ENCODE data around the gene RND3.

RND3 gene

DNA sequence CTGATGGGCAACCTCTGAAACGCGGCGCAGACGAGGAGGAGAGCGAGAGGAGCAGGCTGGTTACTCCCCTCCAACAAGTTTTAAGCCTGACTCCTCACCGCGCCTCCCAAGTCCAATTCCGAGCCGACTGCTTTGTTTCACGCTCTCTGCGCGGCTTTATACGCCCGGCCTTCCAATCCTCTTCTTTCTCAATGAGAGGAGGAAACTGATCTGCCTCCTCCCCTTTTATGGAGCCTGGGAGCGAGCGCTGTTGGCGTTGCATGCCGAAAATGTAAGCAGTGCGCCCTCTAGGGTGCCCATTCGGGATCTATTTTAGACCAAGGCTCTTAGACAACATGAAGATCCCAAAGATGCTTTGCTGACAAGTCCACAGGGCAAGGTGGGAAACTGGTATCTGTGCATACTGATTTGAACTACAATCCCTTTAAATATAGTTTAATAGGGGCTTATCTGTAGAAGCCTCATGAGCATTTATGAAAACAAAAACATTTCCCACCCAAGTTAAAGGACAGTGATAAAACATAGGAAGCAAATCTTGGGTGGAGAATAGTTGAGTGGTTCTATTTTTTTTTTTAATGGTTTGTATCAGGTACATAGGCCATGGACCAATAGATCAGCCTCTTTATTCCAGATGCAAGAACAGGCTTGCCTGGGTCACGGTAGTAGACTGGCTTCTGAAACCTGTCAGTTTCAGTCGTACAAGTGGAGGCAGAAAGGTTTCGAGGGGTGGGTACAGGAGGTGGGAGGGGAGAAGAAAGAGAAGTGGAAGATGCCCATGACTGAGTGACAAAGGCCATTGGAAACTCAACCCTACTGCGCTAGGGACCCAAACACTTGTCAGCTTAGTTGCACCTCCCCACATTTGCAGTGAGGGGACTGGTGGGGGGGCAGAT is at the start of gene RND3:
Gene RND3 (minus strand): TSS at position 131 of the 893 bp plus-strand sequence. CDS start 250 bp downstream, outside the sequence.
- in situ Hi-C loops (cut with MboI; ENCODE audit: low sequenced_read_pairs) = no loop called here

DNA sequence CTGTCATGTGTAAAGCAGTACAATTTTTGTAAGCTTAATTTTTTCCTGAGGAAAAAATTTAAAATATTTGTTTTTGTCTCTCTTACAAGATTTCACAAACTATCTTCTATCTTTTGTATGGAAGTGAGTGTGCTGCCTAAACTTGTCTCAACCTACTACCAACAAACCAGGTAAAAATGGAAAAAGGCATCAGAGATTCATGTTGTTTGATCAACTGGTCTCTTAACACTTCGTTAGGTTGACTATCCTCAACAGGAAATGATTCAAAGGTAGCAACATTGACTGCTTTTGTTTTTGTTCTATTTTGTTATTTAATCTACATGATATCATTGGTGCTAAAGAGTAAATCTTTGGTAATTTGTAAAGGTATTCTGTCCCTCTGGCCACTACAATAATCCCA is 47.7 kb upstream of the RND3 start:
- in situ Hi-C loops (cut with MboI; ENCODE audit: low sequenced_read_pairs) = no loop called here

DNA sequence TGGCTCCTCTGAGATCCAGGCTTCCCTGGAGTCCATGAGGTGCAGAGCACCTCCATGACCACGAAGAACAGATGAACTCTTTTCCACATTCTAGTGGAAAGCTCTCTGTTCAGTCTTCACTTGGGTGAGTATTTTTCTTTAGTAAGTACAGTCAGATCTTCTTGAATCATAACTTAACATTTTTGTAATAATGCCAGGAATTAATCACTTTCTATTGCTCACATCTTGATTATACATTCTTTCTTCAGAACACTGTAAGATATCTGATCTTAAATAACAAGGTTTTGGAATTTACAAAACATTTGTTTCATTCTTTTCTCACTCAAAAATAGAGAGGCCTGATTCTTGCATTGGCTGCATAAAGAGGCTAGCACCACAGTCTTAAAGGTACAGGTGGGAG is 45.4 kb upstream of the RND3 start:
- in situ Hi-C loops (cut with MboI; ENCODE audit: low sequenced_read_pairs) = no loop called here

GRCh38 chr2:150532020-150532419 is 44.6 kb upstream of the RND3 start:
- in situ Hi-C loops (cut with MboI; ENCODE audit: low sequenced_read_pairs) = no loop called here

- in situ Hi-C loops (cut with MboI; ENCODE audit: low sequenced_read_pairs) = no loop called here
These were observed 44.1 kb upstream of the RND3 start for GRCh38 chr2:150531591-150531990.

DNA sequence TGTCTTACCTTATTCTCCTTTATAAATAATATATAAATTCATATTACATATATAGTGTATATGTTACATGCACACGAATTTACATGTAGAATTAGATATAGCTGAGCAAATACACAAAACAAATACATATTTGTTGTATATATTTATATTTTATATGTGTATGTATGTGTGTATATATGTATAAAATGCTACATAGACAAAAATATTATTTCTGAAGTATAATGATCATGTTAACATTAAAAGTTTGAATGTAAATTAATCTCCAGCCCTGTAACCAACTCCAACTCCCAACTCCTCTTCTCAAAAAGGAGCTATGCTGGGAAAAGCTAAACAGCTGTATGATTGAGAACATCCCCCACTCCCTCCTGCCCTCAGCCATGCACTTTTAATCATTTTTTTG is 42.7 kb upstream of the RND3 start:
- in situ Hi-C loops (cut with MboI; ENCODE audit: low sequenced_read_pairs) = no loop called here

GRCh38 chr2:150528861-150529801 is 41.7 kb upstream of the RND3 start:
- in situ Hi-C loops (cut with MboI; ENCODE audit: low sequenced_read_pairs) = no loop called here

DNA sequence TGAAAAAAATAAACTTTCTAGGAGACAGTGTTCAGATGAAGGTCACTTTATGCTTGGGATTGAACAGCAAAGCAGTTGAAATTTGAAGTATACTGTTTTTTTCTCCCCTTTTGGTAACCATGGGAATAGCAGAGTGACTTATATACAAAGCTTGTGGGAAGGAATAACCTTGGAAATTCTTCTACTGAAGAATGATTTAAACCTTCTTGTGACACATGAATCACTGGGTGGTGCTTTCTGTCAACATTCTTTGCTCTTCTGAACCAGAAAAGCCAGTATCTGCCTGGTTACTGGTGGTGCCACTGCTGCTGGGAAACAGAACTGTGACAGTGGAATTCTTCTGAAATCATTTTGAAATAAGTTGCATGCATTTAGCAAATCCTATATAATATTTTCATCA is 39.4 kb upstream of the RND3 start:
- in situ Hi-C loops (cut with MboI; ENCODE audit: low sequenced_read_pairs) = no loop called here

DNA sequence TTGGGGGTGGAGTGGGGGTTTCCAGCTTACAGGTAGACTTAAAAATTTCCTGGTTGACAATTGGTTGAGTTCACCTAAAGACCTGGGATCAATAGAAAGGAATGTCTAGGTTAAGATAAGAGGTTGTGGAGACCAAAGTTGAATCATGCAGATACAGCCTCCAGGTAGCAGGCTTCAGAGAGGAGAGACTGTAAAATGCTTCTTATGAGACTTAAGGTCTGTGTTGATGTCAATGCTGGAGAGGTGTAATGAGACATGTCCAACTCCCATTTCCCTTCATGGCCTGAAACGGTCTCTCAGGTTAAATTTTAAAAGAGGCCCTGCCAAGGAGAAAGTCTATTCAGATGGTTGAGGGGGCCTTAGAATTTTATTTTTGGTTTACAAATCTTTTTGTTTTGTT is 38.5 kb upstream of the RND3 start:
- in situ Hi-C loops (cut with MboI; ENCODE audit: low sequenced_read_pairs) = no loop called here

DNA sequence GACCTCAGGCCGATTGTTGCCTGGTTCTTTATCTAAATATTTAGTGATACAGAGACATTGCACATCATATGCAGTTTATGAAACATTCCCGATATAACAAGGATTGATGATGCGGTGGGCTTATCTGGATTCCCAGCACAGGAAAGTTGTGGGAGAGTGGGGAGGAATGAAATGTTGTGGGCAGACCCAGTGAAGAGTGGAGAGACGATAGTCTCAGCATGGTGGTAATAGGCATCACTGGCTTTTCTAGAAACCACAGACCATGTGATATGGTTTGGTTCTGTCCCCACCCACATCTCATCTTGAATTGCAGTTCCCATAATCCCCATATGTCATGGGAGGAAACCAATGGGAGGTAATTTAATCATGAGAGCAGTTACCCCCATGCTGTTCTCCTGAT is 34.8 kb upstream of the RND3 start:
- in situ Hi-C loops (cut with MboI; ENCODE audit: low sequenced_read_pairs) = no loop called here

DNA sequence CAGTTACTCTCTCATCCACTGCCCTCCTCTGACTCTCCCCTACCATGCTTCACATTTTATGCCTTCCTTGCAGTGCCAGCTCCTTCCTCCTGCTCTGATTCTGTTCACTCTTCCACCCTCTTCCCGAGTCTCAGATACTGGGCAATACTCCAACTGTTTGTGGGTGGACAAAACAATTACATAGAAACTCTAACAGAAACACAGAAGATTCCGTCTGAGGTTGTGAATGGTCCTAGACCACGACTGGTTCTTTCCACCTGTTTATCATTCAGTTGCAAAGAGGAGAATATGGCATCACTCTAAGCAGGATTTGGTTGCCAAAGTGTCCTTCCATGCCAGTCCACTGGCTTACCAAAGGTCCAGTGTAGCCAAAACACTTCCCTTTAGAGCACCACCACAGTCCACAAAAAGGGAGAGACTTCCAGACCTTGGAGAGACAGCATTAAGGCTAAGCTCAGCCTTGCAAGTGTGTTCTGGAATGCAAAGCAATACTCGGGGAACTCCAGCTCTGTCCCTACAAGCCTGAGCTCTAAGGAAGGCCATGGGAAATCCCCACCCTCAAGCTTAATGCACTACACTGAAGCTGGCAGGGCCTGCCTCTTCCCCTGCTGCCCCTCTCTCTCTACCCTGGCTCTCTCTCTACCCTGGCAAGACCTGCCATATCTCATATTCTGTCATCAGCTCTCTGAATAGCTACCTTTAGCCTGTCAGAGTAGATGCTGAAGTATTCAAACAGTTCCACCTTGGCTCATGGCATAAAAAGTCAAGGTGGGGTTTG is 33.6 kb upstream of the RND3 start:
- in situ Hi-C loops (cut with MboI; ENCODE audit: low sequenced_read_pairs) = no loop called here

DNA sequence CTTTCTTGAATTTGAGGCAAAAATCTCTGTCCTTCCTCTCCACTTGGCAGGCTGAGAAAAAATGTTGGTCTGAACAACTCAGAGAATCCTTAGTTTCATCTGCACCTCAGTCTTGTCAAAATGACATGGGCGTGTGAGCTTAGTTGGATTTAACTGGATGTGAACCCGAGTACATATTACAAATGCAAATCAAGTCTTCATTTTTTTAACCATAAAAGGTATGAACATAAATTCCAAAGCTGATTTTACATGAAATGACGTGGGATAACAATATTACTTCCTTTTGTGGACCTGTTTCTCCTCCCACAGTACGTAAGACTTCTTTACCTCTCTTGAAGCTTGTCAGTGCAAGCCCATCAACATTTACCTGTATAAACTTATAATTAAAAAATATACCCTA is 32.6 kb upstream of the RND3 start:
- in situ Hi-C loops (cut with MboI; ENCODE audit: low sequenced_read_pairs) = no loop called here

DNA sequence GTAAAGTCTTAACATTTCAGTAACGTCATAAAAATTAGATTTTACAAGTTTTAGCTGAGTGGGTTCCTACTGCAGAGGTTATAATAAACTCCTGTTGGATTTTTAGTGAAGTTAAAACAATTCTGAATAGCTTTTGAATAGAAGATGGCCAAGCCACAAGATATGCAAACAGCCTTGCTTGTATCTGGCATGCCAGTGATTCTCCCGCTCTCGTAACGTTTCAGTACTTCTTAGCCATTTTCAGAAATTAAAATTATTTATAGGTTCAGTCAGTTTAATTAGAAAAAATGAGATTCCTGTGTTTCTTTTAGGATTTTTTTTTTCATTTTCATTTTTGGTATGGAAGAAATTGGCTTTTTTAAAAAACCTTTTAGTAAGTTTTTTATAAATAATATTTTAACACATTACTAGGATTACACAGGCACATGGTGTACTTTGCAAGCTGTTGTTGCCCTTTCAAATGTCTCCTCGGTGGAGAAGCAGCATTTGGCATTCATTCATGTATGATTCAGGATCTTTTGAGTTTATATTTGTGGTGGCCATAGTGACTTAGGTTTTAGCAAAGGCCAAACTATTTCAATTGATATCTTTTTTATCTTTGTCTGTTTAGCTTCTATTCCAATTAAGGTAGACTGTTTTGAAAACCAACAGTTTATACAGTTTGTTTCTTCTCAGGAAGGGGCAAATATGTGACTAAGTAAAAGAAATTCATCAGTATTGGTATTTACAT is 30.6 kb upstream of the RND3 start:
- in situ Hi-C loops (cut with MboI; ENCODE audit: low sequenced_read_pairs) = no loop called here

DNA sequence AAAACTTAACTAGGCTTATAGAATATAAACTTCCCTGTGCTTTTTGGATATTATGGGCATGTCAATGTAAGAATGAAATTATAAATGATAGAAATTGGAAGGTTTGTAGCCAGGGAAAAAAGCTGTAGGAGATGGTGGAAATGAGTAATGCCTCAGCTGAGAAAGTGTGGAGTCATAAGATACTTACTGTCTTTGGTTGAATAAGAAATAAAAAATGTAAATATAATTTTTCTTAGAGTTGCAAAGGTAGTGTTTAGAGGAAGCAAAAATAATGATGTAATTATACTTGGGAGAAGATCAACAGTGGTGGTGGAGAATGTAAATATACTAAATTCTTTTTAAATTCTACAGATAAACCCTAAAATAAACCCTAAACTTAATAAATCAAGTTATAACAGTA is 26.2 kb upstream of the RND3 start:
- in situ Hi-C loops (cut with MboI; ENCODE audit: low sequenced_read_pairs) = no loop called here

GRCh38 chr2:150508497-150509137 is 21.1 kb upstream of the RND3 start:
- in situ Hi-C loops (cut with MboI; ENCODE audit: low sequenced_read_pairs) = no loop called here

DNA sequence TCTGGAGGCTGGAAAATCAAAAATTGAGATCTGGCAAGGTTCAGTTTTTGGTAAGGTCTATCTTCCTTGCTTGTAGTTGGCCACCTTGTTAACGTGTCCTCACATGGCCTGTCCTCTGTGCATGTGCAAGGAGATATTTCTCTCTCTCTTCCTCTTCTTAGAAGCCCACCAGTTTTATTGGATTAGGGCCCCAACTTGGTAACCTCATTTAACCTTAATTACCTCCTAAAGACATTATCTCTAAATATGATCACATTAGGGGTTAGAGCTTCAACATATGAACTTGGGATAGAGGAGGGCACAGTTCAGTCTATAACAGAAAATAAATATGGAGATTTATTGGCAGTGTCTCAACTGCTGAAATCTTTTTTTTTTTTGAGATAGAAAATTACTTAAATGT is 19.6 kb upstream of the RND3 start:
- in situ Hi-C loops (cut with MboI; ENCODE audit: low sequenced_read_pairs) = no loop called here

GRCh38 chr2:150505178-150505577 is 17.7 kb upstream of the RND3 start:
- in situ Hi-C loops (cut with MboI; ENCODE audit: low sequenced_read_pairs) = no loop called here

DNA sequence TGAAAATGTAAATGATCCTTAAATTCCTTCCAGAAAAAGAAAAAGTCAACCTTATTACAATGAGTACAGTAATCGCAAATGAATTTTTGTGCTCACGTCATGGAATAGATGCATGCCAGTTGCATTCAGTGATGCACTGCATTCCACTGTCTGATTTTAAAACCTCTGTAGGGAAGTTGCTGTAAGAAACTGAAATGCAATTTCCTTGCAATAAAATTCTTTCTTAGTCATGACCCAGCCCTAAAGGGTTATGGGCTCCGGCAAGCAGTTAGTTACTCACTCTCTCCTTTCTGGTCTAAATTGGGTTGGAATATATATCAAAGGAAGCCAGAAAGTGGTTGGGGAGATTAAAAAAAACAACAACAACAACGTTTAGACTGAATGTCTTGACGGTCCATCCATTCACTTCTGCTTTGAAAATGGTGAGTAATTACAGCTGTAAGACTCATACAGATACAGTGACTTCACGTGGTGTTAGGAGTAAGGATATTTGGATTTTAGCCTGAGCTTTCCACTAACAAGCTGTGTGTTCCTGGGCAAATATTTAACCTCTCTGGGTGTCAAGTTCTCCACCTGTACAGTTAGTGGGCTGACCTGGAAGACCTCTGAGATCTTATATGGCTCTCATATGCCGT is 8.6 kb upstream of the RND3 start:
- in situ Hi-C loops (cut with MboI; ENCODE audit: low sequenced_read_pairs) = no loop called here

- in situ Hi-C loops (cut with MboI; ENCODE audit: low sequenced_read_pairs) = no loop called here
These were observed 7.5 kb upstream of the RND3 start for GRCh38 chr2:150495001-150495400.

Measured in hTERT RPE-1 (cell line).